HEK293 (cell line): Measurements from ENCODE around the gene BCL2.

Experiments
- ATF2 ChIP-seq: fragments of 450-650 bp; formaldehyde crosslinking; IDR thresholded peaks from 2 replicates; pipeline ENCODE4 v1.5.1; 2016; ENCODE audit warnings: missing biosample characterization, missing genetic modification characterization, low read depth
- GLI4 ChIP-seq: fragments of 450-650 bp; formaldehyde crosslinking; IDR thresholded peaks from 2 replicates; pipeline ENCODE4 v1.5.1; 2016; ENCODE audit warnings: missing biosample characterization, missing genetic modification characterization
- KLF16 ChIP-seq: fragments of 450-650 bp; formaldehyde crosslinking; IDR thresholded peaks from 2 replicates; pipeline ENCODE4 v1.5.1; 2017; ENCODE audit warnings: missing biosample characterization, missing genetic modification characterization
- KLF9 ChIP-seq: fragments of 450-650 bp; formaldehyde crosslinking; IDR thresholded peaks from 2 replicates; pipeline ENCODE4 v1.5.1; 2016; ENCODE audit warnings: missing biosample characterization, missing genetic modification characterization, low read depth
- OVOL3 ChIP-seq: fragments of 450-650 bp; formaldehyde crosslinking; IDR thresholded peaks from 2 replicates; pipeline ENCODE4 v1.5.1; 2016; ENCODE audit warnings: missing biosample characterization, missing genetic modification characterization
- SCRT1 ChIP-seq: fragments of 450-650 bp; formaldehyde crosslinking; IDR thresholded peaks from 2 replicates; pipeline ENCODE4 v1.5.1; 2016; ENCODE audit warnings: missing biosample characterization, missing genetic modification characterization, borderline replicate concordance
- ZBTB48 ChIP-seq: fragments of 450-650 bp; formaldehyde crosslinking; IDR thresholded peaks from 2 replicates; pipeline ENCODE4 v1.5.1; 2016; ENCODE audit warnings: missing biosample characterization, missing genetic modification characterization
- ZBTB8A ChIP-seq: fragments of 450-650 bp; formaldehyde crosslinking; IDR thresholded peaks from 2 replicates; pipeline ENCODE4 v1.5.1; 2016; ENCODE audit warnings: missing biosample characterization, missing genetic modification characterization
- ZFHX2 ChIP-seq: fragments of 450-650 bp; formaldehyde crosslinking; conservative IDR thresholded peaks from 2 replicates; pipeline ENCODE4 v1.5.1; 2016; ENCODE audit warnings: missing biosample characterization, missing genetic modification characterization
- ZNF175 ChIP-seq: fragments of 450-650 bp; formaldehyde crosslinking; IDR thresholded peaks from 2 replicates; pipeline ENCODE4 v1.5.1; 2016; ENCODE audit warnings: missing biosample characterization, missing genetic modification characterization
- ZNF202 ChIP-seq: fragments of 450-650 bp; formaldehyde crosslinking; IDR thresholded peaks from 2 replicates; pipeline ENCODE4 v1.5.1; 2016; ENCODE audit warnings: missing biosample characterization, missing genetic modification characterization, borderline replicate concordance
- ZNF248 ChIP-seq: fragments of 450-650 bp; formaldehyde crosslinking; IDR thresholded peaks from 2 replicates; pipeline ENCODE4 v1.5.1; 2017; ENCODE audit warnings: missing biosample characterization, missing genetic modification characterization
- ZNF292 ChIP-seq: fragments of 450-650 bp; formaldehyde crosslinking; IDR thresholded peaks from 2 replicates; pipeline ENCODE4 v1.5.1; 2016; ENCODE audit warnings: low read depth, missing biosample characterization, missing genetic modification characterization, borderline replicate concordance
- ZNF416 ChIP-seq: fragments of 450-650 bp; formaldehyde crosslinking; IDR thresholded peaks from 2 replicates; pipeline ENCODE4 v1.5.1; 2016; ENCODE audit warnings: missing biosample characterization, missing genetic modification characterization
- ZNF521 ChIP-seq: fragments of 450-650 bp; formaldehyde crosslinking; IDR thresholded peaks from 2 replicates; pipeline ENCODE4 v1.5.1; 2017; ENCODE audit warnings: missing biosample characterization, mild to moderate bottlenecking, missing genetic modification characterization
- ZNF555 ChIP-seq: fragments of 450-650 bp; formaldehyde crosslinking; conservative IDR thresholded peaks from 2 replicates; pipeline ENCODE4 v1.5.1; 2017; ENCODE audit warnings: missing biosample characterization, mild to moderate bottlenecking, missing genetic modification characterization, inconsistent platforms
- ZNF558 ChIP-seq: fragments of 450-650 bp; formaldehyde crosslinking; IDR thresholded peaks from 2 replicates; pipeline ENCODE4 v1.5.1; 2016; ENCODE audit warnings: missing biosample characterization, missing genetic modification characterization
- ZNF596 ChIP-seq: fragments of 450-650 bp; IDR thresholded peaks from 2 replicates; pipeline ENCODE4 v1.5.0; 2018; ENCODE audit warnings: missing biosample characterization, mild to moderate bottlenecking, missing genetic modification characterization, moderate library complexity
- ZNF600 ChIP-seq: fragments of 450-650 bp; formaldehyde crosslinking; IDR thresholded peaks from 2 replicates; pipeline ENCODE4 v1.5.1; 2016; ENCODE audit warnings: missing biosample characterization, missing genetic modification characterization
- ZNF623 ChIP-seq: fragments of 450-650 bp; formaldehyde crosslinking; IDR thresholded peaks from 2 replicates; pipeline ENCODE4 v1.5.1; 2016; ENCODE audit warnings: missing biosample characterization, missing genetic modification characterization
- ZNF792 ChIP-seq: fragments of 450-650 bp; formaldehyde crosslinking; IDR thresholded peaks from 2 replicates; pipeline ENCODE4 v1.5.1; 2016; ENCODE audit warnings: missing biosample characterization, missing genetic modification characterization
- TF ChIP-seq, protein P1 (sequence below): fragments of 450-650 bp; formaldehyde crosslinking; IDR thresholded peaks from 2 replicates; pipeline ENCODE4 v1.5.1; 2016; ENCODE audit warnings: missing biosample characterization, missing genetic modification characterization, borderline replicate concordance
- TF ChIP-seq, protein P2 (sequence below): fragments of 450-650 bp; formaldehyde crosslinking; IDR thresholded peaks from 2 replicates; pipeline ENCODE4 v1.5.1; 2016; ENCODE audit warnings: missing biosample characterization, missing genetic modification characterization
- TF ChIP-seq, protein P3 (sequence below): fragments of 450-650 bp; IDR thresholded peaks from 2 replicates; pipeline ENCODE4 v1.5.1; 2018; ENCODE audit warnings: missing biosample characterization, missing genetic modification characterization
- TF ChIP-seq, protein P4 (sequence below): fragments of 450-650 bp; formaldehyde crosslinking; optimal IDR thresholded peaks from 2 replicates; pipeline ENCODE3; 2016; ENCODE audit warnings: missing biosample characterization, mild to moderate bottlenecking, missing genetic modification characterization
- TF ChIP-seq, protein P5 (sequence below): fragments of 450-650 bp; formaldehyde crosslinking; IDR thresholded peaks from 2 replicates; pipeline ENCODE4 v1.5.1; 2017; ENCODE audit warnings: missing biosample characterization, missing genetic modification characterization
- TF ChIP-seq, protein P6 (sequence below): fragments of 450-650 bp; formaldehyde crosslinking; IDR thresholded peaks from 2 replicates; pipeline ENCODE4 v1.5.1; 2016; ENCODE audit warnings: missing biosample characterization, missing genetic modification characterization

BCL2 gene

DNA sequence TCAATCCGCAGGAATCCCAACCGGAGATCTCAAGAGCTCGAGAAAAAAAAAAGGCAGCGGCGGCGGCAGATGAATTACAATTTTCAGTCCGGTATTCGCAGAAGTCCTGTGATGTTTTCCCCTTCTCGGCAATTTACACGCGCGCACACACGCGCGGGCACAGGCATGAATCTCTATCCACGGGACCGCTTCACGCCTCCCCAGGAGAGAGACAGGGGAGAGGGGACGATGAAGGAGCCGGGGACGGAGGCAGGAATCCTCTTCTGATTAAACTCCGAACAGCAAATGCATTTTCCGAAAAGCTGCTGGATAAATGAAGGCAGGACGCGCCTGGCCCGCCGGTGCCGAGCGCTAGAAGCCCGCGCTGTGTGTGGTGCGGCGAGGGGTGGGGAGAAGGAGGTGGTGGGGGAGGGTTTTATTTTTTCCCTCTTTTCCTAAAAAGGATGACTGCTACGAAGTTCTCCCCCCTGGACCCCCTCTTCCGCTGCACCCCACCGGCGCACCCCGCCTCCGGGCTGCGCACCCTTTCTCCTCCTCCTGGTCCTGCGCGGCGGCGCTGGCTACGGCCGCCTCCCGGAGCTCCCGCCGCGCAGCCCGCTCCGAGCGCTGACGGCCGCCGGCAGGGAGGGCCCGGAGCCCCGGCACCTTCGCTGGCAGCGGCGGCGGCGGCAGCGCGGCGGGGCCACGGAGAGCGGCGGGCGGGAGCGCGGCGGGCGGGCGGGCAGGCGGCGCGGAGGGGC, at the start of gene BCL2 (continued):
- TF ChIP-seq, protein P1, sequence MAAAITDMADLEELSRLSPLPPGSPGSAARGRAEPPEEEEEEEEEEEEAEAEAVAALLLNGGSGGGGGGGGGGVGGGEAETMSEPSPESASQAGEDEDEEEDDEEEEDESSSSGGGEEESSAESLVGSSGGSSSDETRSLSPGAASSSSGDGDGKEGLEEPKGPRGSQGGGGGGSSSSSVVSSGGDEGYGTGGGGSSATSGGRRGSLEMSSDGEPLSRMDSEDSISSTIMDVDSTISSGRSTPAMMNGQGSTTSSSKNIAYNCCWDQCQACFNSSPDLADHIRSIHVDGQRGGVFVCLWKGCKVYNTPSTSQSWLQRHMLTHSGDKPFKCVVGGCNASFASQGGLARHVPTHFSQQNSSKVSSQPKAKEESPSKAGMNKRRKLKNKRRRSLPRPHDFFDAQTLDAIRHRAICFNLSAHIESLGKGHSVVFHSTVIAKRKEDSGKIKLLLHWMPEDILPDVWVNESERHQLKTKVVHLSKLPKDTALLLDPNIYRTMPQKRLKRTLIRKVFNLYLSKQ (tag by site-specific recombination) = no peak
- TF ChIP-seq ZNF600 (tag by site-specific recombination) (no peak), ZNF521 (tag by site-specific recombination) (no peak), ZFHX2 (no peak), ZNF292 (tag by site-specific recombination) (no peak), ZNF596 (no peak), ZNF623 (no peak), ZNF248 (no peak), ZNF558 (tag by site-specific recombination) (no peak), SCRT1 (tag by site-specific recombination) (no peak), ZNF555 (tag by site-specific recombination) (no peak), KLF9 (tag by site-specific recombination) (no peak), ZBTB48 (no peak), ZNF792 (tag by site-specific recombination) (no peak), OVOL3 (tag by site-specific recombination) (no peak), GLI4 (no peak), ZNF175 (no peak), ZNF416 (tag by site-specific recombination) (no peak), KLF16 (no peak), ZNF202 (tag by site-specific recombination) (no peak), ATF2 (tag by site-specific recombination) (no peak), ZBTB8A (tag by site-specific recombination) (no peak)
- TF ChIP-seq, protein P2, sequence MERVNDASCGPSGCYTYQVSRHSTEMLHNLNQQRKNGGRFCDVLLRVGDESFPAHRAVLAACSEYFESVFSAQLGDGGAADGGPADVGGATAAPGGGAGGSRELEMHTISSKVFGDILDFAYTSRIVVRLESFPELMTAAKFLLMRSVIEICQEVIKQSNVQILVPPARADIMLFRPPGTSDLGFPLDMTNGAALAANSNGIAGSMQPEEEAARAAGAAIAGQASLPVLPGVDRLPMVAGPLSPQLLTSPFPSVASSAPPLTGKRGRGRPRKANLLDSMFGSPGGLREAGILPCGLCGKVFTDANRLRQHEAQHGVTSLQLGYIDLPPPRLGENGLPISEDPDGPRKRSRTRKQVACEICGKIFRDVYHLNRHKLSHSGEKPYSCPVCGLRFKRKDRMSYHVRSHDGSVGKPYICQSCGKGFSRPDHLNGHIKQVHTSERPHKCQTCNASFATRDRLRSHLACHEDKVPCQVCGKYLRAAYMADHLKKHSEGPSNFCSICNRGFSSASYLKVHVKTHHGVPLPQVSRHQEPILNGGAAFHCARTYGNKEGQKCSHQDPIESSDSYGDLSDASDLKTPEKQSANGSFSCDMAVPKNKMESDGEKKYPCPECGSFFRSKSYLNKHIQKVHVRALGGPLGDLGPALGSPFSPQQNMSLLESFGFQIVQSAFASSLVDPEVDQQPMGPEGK (tag by site-specific recombination) = 0 out of 2 replicates have a peak, but pooled peaks have one; percentile 37
- TF ChIP-seq, protein P3, sequence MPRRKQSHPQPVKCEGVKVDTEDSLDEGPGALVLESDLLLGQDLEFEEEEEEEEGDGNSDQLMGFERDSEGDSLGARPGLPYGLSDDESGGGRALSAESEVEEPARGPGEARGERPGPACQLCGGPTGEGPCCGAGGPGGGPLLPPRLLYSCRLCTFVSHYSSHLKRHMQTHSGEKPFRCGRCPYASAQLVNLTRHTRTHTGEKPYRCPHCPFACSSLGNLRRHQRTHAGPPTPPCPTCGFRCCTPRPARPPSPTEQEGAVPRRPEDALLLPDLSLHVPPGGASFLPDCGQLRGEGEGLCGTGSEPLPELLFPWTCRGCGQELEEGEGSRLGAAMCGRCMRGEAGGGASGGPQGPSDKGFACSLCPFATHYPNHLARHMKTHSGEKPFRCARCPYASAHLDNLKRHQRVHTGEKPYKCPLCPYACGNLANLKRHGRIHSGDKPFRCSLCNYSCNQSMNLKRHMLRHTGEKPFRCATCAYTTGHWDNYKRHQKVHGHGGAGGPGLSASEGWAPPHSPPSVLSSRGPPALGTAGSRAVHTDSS (tag by site-specific recombination) = no peak
- TF ChIP-seq, protein P4, sequence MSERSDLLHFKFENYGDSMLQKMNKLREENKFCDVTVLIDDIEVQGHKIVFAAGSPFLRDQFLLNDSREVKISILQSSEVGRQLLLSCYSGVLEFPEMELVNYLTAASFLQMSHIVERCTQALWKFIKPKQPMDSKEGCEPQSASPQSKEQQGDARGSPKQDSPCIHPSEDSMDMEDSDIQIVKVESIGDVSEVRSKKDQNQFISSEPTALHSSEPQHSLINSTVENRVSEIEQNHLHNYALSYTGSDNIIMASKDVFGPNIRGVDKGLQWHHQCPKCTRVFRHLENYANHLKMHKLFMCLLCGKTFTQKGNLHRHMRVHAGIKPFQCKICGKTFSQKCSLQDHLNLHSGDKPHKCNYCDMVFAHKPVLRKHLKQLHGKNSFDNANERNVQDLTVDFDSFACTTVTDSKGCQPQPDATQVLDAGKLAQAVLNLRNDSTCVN (tag by site-specific recombination) = peak; percentile 69
- TF ChIP-seq, protein P5, sequence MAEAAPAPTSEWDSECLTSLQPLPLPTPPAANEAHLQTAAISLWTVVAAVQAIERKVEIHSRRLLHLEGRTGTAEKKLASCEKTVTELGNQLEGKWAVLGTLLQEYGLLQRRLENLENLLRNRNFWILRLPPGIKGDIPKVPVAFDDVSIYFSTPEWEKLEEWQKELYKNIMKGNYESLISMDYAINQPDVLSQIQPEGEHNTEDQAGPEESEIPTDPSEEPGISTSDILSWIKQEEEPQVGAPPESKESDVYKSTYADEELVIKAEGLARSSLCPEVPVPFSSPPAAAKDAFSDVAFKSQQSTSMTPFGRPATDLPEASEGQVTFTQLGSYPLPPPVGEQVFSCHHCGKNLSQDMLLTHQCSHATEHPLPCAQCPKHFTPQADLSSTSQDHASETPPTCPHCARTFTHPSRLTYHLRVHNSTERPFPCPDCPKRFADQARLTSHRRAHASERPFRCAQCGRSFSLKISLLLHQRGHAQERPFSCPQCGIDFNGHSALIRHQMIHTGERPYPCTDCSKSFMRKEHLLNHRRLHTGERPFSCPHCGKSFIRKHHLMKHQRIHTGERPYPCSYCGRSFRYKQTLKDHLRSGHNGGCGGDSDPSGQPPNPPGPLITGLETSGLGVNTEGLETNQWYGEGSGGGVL (tag by site-specific recombination) = peak; percentile 85
- TF ChIP-seq, protein P6, sequence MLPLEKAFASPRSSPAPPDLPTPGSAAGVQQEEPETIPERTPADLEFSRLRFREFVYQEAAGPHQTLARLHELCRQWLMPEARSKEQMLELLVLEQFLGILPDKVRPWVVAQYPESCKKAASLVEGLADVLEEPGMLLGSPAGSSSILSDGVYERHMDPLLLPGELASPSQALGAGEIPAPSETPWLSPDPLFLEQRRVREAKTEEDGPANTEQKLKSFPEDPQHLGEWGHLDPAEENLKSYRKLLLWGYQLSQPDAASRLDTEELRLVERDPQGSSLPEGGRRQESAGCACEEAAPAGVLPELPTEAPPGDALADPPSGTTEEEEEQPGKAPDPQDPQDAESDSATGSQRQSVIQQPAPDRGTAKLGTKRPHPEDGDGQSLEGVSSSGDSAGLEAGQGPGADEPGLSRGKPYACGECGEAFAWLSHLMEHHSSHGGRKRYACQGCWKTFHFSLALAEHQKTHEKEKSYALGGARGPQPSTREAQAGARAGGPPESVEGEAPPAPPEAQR (tag by site-specific recombination) = no peak
